ENCODE data around the gene GTF3C4.

DNA sequence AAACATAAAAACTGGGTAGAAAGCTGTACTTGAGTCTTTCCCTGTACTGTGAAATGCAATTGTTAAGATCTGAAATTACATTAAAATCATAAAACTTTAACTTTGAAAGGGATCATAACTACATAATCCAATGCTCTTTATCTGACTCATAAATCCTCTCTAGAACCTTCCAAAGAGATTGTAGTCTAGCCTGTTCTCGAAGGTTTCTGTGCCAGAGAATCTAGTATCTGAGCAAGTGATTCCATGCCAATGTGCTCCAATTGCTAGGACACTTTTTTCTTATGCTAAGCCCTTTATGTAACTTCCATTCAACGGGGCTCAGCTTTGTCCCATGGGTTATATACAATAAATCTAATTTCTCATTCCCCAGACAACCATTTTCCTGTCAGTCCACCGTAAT lies 21.6 kb upstream of the GTF3C4 start:
- TF ChIP-seq, protein P1, sequence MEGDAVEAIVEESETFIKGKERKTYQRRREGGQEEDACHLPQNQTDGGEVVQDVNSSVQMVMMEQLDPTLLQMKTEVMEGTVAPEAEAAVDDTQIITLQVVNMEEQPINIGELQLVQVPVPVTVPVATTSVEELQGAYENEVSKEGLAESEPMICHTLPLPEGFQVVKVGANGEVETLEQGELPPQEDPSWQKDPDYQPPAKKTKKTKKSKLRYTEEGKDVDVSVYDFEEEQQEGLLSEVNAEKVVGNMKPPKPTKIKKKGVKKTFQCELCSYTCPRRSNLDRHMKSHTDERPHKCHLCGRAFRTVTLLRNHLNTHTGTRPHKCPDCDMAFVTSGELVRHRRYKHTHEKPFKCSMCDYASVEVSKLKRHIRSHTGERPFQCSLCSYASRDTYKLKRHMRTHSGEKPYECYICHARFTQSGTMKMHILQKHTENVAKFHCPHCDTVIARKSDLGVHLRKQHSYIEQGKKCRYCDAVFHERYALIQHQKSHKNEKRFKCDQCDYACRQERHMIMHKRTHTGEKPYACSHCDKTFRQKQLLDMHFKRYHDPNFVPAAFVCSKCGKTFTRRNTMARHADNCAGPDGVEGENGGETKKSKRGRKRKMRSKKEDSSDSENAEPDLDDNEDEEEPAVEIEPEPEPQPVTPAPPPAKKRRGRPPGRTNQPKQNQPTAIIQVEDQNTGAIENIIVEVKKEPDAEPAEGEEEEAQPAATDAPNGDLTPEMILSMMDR (IDR thresholded peaks at IDR 0.05), result no peak
- TF ChIP-seq POLR2A (IDR thresholded peaks at IDR 0.05), result no peak
